ENCODE measurements around the gene GBA2.

Gene GBA2

DNA sequence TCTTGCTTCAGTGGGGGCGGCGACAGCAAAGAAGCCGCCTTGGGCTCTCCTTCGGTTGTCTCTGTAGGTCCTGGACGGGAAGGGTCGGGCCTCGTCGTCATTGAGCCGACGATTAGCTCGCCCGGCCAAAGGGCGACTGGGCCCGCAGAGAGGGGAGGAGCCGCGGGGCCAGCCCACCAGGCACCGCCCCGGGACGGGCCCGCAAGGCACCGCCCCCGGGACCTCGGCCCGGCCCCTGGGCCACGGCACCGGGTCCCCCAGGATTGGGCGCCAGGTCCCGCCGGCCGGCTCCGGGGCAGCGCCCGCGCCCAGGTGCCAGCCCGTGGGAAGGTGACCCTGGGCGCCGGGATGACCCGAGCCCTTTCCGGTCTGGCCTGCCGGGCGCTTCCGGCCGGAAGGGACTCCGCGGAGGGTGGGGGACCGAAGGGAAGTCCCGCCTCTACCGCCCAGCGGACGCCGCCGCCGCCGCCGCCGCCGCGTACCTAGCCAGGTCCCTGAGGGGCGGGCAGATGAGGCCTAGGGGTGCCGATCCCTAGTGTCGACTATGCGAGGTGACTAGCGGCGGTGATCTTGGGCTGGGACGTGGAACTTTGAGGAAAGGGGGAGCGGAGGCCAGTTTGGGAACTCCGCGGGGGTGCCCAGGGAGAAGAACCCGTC lies at the start of gene GBA2, which contains the start of gene RGP1:
Gene GBA2, minus strand, starts transcription at position 371 of the 657 bp plus-strand sequence. CDS start 524 bp downstream, outside the sequence.
Gene RGP1, plus strand, starts transcription at position 430 of the 657 bp plus-strand sequence. CDS start 469 bp downstream, outside the sequence.
- DNase-seq (ENCODE audit: insufficient read length, low spot score) (peak; percentile 59), FAIRE-seq (no peak)
- peak; percentile 17; the same call in 1 of the 2 replicates for TF ChIP-seq POLR2A (IDR thresholded peaks at IDR 0.05; ENCODE audit: low read depth, low read length)

DNA sequence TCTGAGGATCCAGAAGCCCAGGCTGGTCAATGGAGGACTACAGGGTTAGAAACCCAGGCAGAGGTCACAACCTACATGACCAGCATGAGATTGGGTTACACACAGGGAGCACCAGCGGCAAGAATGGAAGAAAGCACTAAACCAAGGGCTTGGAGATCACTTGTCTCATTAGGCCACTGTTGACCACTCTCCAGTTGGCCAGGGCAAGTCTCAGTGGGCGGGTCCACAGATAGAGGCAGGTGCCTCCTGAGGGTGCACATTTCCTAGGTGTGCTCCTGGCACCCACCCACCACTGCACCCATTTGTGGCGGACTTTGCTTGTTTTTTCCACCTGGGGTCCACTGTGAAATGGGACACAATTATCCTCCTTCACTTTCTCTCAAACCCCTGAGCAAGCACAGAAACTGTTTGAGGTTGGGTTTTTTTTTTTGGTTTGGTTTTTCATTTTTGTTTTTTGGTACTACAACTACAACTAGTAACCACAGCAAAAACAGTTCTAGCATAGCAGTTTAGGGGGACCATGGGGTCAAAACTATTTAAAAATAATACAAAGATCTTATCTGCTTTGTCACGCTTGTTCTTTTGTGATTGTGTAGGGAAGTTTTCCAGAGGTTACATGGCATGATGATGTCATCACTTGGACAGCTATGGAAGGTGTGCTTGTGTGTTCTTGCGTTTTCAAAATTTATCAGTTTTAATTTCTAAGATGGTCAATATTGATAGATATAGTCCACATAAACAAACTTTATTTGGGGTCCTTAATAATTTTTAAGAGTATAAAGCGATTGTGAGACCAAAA lies 48.5 kb upstream of the GBA2 start:
- DNase-seq (ENCODE audit: insufficient read length, low spot score) (no peak), FAIRE-seq (no peak)

DNA sequence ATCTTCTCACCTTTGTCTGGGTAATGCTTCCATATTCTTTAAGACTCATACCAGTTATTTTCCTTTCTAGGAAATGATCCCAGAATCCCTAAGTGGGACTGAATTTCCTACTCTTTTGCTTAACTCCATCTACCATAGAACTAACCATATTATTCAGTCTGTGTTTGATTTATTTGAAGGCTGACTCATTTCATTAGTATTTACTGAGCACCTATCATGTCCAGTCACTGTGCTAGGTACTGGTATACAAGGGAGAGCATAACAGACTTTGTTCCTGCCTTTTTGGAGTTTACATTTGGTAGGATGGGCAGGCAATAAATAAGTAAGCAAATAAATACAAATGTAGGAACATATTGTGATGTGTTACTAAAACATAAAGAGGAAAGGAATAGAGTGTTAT lies 46.7 kb upstream of the GBA2 start:
- FAIRE-seq, result peak; percentile 86
- TF ChIP-seq POLR2A (IDR thresholded peaks at IDR 0.05; ENCODE audit: low read depth, low read length), result no peak
- no peak for DNase-seq (ENCODE audit: insufficient read length, low spot score)

More for the DNA sequence above, 48.5 kb upstream of the GBA2 start:
- TF ChIP-seq POLR2A (IDR thresholded peaks at IDR 0.05; ENCODE audit: low read depth, low read length), result no peak

DNA sequence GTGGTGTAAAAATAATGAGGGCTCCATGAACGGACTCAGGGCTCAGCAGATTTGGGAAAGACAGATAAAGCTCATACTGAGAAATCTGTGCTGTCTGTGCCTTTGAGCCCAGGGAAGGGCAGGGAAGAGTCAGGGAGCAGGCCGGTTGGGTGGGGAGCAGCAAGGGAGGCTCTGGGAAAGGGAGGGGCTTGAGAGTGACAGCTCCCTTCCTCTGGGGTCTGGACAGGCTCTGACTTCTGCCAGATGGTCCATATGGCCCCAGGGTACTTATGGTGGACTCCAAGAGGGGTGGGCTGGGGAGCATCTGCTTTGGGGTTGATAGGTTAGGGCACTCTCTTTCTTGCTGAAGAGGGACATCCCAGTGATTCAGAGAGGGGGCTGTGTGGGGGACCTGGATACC lies 44.4 kb upstream of the GBA2 start:
- DNase-seq (ENCODE audit: insufficient read length, low spot score) (no peak), FAIRE-seq (no peak)
- no peak for TF ChIP-seq POLR2A (IDR thresholded peaks at IDR 0.05; ENCODE audit: low read depth, low read length)

DNA sequence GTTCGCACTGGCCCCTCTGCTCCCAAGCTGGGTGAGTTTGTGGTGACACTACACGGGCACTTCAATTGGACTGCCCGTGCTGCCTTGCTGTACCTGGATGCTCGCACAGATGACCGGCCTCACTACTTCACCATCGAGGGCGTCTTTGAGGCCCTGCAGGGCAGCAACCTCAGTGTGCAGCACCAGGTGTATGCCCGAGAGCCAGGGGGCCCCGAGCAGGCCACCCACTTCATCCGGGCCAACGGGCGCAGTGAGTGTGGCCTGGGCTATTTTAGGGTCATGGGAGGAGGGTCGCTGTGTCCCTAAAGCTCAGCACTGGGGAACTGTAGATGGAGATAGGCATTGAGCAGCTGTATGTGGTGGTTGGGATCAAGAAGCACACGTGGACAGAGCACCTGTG lies 43.8 kb upstream of the GBA2 start:
- DNase-seq (ENCODE audit: insufficient read length, low spot score) (no peak), FAIRE-seq (no peak)
- no peak for TF ChIP-seq POLR2A (IDR thresholded peaks at IDR 0.05; ENCODE audit: low read depth, low read length)

DNA sequence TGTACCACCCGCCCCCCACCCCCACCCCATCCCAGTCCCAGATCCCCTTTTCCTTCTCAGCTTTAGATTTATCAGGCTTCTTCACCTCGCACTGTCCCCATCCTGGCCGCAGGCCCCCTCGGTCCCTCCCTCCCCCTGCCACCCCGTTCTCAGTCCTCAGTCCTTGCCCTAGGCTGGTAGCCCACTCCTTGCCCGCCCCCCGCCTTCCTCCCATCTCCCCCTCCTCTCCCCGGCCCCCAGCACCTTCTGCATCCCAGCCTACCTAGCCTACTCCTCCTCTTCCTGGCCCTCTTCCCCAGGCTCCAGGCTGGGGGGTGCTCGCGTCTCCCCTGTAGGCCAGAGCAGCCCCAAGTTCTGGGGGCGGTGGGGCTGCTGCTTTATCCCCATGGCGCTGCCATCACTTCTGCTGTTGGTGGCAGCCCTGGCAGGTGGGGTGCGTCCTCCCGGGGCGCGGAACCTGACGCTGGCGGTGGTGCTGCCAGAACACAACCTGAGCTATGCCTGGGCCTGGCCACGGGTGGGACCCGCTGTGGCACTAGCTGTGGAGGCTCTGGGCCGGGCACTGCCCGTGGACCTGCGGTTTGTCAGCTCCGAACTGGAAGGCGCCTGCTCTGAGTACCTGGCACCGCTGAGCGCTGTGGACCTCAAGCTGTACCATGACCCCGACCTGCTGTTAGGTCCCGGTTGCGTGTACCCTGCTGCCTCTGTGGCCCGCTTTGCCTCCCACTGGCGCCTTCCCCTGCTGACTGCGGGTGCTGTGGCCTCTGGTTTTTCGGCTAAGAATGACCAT lies 43.2 kb upstream of the GBA2 start:
- no peak for TF ChIP-seq POLR2A (IDR thresholded peaks at IDR 0.05; ENCODE audit: low read depth, low read length)
- DNase-seq (ENCODE audit: insufficient read length, low spot score) (no peak), FAIRE-seq (no peak)

DNA sequence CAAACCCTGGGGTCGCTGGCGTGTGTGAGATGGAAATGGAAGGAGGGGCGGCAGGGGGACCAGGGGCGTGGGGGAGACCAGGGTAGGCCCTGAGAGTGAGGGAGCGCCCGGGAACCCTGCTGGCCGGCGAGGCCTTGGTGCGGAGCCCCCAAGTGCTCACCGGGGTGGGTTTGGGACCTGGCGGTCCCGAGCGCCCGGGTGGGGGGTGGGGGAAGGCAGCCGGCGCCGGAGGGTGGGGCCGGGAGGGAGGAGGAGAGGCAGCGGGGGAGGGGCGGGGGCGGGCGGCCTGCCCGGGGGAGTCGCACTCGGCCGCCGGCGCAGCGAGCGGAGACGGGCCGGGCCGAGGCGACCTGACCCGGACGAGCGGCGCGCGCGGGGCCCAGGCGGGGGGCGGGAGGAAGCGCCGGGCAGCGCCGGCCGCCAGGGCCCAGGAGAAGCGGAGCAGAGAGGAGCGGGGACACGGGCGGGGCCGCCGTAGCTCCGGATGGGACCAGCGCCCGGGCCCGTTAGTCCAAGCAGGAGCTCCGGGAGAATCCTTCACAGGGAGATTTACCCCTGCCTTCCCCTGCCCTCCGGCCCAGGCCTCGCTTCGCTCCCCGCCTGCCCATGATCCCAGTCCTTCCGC lies 42.4 kb upstream of the GBA2 start, which contains the start of gene NPR2:
Gene NPR2, plus strand, starts transcription at position 295 of the 625 bp plus-strand sequence. CDS start 818 bp downstream, outside the sequence.
- no peak for TF ChIP-seq POLR2A (IDR thresholded peaks at IDR 0.05; ENCODE audit: low read depth, low read length)
- FAIRE-seq (no peak), DNase-seq (ENCODE audit: insufficient read length, low spot score) (no peak)

DNA sequence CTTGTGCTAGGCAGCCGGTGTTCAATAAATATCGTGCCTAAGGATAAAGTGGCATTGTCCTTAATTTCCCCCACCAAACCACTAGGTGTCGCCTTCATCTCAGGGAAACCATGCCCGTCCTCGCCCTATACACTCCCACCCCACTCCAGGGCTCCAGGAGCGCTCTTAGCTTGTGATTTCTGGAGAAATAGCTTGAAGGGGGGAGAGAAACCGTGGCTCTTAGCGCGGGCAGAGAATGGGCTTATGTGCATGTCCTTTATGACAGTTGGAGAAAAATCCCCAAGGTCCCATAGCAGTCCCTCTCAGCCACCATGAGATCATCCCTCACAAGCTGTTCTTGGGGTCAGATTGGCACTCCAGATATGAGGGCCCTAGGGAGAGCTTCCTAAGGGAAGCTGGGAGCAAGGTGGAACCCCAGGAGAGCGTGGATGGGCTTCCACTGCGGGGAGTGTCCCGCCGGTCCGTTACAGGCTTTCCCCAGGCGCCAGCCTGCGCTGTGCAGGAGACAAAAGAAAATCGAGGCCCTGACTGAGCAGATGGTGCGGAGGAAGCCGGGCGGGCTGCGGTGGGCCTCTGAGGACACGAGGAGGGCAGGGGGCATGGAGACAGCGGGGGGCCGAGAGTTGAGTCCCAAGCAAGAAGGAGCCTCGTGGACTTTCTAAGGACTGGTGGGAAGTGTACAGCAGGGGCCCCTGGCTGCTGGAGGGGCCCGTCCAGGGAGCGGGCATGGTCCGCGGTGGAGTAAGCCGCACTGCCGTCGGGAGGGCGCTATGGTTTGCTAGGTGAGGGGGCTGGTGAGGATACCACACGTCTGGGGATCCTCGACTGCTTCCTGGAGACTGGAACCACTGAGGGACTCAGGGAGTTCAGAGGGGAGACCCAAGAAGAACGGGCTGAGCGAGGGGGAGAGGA lies 41.6 kb upstream of the GBA2 start:
- DNase-seq (ENCODE audit: insufficient read length, low spot score) (peak; percentile 55), FAIRE-seq (peak; percentile 92)
- TF ChIP-seq POLR2A (IDR thresholded peaks at IDR 0.05; ENCODE audit: low read depth, low read length), result no peak

DNA sequence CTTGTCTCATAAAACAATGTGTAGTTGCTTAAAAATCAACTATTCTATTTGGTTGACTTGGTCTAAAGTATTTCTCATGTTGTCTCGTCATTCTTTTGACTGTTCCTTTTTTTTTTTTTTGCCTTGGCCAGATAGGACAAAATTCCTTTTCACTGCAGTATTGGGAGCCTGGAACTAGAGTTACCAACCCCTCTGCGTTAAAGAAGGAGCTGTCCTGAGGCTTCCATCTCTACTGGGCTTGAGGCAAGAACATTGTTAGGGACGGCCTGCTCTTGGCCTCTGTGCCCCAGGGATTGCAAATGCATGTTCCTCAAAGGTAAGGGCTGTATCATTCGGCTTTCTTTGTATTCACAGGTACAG lies 41.0 kb upstream of the GBA2 start:
- FAIRE-seq (no peak), DNase-seq (ENCODE audit: insufficient read length, low spot score) (no peak)
- TF ChIP-seq POLR2A (IDR thresholded peaks at IDR 0.05; ENCODE audit: low read depth, low read length), result no peak

DNA sequence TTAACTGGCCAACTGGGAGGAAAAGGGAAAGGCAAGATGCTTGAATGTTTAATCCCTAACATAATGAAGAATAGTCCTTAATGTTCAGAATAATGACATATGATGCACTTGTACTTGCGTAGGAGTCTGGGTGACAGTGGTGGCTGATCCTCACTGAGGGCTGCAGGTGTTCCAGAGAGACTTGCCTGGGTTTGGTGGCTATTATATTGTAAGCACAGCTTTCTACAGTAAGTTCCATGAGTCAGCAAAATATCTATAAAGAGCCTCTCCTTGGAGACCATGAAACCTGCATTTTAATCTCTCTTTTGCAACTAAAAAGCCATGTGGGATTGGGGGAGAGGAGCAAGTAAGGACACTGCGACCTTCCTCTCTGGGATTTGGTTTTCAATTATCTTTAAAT lies 40.5 kb upstream of the GBA2 start:
- TF ChIP-seq POLR2A (IDR thresholded peaks at IDR 0.05; ENCODE audit: low read depth, low read length), result no peak
- no peak for FAIRE-seq
- DNase-seq (ENCODE audit: insufficient read length, low spot score), result no peak

DNA sequence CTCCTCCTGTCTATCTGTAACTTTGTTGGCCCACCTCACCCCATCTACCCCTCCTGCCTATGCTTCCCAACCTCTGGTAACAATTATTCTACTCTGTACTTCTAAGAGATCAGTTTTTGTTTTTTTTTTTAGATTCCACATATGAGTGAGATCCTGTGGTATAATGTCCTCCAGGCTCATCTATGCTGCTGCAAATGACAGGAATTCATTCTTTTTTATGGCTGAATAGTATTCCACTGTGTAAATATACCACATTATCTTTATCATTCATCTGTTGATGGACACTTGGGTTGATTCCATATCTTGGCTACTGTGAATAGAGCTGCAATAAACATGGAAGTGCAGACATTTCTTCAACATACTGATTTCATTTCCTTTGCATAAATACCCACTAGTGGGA lies 34.4 kb upstream of the GBA2 start:
- DNase-seq (ENCODE audit: insufficient read length, low spot score) (no peak), FAIRE-seq (no peak)
- no peak for TF ChIP-seq POLR2A (IDR thresholded peaks at IDR 0.05; ENCODE audit: low read depth, low read length)

DNA sequence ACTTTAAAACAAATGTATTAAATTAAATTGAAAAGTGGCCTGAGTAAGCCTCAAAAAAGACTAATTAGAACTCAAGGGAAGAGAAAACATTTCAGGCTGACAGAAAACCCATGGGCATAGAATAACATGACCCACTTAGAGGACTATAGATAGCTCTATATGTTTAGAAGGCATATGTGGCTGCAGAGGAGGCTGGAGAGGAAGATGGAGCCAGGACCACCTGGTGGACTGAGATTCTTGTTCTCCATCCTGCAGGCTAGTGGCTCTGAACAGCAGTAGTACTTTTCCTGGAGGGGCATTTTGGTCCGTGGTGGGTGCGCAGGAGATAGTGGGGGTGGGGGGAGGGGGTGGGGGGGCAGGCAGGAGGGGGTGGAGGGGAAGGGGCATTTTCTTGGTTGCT lies 32.0 kb upstream of the GBA2 start:
- DNase-seq (ENCODE audit: insufficient read length, low spot score) (no peak), FAIRE-seq (no peak)
- no peak for TF ChIP-seq POLR2A (IDR thresholded peaks at IDR 0.05; ENCODE audit: low read depth, low read length)

DNA sequence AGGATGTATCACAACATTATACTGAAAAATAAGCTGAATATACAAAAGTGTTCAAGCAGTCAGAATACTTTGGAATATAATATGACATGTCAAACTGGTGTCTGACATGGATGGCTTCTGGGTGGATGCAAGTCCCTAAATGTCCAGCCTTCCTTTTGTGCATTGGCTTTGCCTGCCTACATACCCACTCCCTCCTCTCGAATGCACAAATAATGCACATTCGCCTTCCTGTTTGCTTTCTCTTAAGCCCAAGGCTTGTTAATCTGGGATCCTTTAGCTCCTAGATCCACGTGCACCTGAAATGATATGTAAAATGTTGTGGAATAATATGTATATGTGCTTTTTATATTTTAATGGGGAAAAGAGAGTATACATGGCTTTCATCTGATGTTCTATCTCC lies 29.5 kb upstream of the GBA2 start:
- no peak for FAIRE-seq
- no peak for TF ChIP-seq POLR2A (IDR thresholded peaks at IDR 0.05; ENCODE audit: low read depth, low read length)
- no peak for DNase-seq (ENCODE audit: insufficient read length, low spot score)
